ENCODE data around the gene MS4A12.

MS4A12 gene

DNA sequence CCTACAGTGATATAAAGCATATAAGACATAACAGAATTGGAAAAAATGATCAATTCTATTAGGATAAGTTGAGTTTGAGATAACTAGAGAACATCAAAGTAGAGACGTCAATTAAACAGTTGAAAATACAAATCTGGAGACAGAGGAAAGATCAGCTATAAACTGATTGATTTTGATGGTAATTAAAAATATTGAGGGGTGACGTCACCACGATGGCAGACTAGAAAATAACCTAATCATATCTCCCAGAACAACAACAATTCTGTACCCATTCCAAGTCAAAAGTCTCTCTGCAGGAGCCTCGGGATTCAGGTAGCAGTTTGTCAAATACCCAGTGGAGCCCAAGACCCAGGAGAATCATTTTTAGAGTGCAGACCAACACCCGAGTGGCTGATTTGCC lies 51.5 kb downstream of the MS4A12 start:
- in situ Hi-C loops (cut with HindIII; ENCODE audit: low pct_ligation_motif_present, low sequenced_read_pairs): no loop called here
- Histone ChIP-seq H3K27ac (no peak overlapping the region), H3K27me3 (replicated peaks) (no peaks in the 10 kb centered on the region), H3K4me3 (ENCODE audit: low read depth, low read length) (no peak overlapping the region), H3K36me3 (replicated peaks) (no peaks in the 10 kb centered on the region)
- DNase-seq: no peak
- TF ChIP-seq, protein P1, sequence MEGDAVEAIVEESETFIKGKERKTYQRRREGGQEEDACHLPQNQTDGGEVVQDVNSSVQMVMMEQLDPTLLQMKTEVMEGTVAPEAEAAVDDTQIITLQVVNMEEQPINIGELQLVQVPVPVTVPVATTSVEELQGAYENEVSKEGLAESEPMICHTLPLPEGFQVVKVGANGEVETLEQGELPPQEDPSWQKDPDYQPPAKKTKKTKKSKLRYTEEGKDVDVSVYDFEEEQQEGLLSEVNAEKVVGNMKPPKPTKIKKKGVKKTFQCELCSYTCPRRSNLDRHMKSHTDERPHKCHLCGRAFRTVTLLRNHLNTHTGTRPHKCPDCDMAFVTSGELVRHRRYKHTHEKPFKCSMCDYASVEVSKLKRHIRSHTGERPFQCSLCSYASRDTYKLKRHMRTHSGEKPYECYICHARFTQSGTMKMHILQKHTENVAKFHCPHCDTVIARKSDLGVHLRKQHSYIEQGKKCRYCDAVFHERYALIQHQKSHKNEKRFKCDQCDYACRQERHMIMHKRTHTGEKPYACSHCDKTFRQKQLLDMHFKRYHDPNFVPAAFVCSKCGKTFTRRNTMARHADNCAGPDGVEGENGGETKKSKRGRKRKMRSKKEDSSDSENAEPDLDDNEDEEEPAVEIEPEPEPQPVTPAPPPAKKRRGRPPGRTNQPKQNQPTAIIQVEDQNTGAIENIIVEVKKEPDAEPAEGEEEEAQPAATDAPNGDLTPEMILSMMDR (IDR thresholded peaks at IDR 0.05; ENCODE audit: low read depth, low read length, missing control alignments): no peak
